NCI-H1930 (cell line): ENCODE data around the gene ZNF319.
A peak's percentile ranks its signal among the peaks of the same experiment; 100 is the strongest.
"Not testable (repeated sequence)": the region's sequence is repeated elsewhere in the genome, so short reads cannot be mapped to it uniquely, and the experiment has no call there.

Experiments used
- DNase-seq, 2 experiments: peaks; one replicate each; lab custom pipeline; 2025; lab: John Stamatoyannopoulos, UW

The ZNF319 gene

DNA sequence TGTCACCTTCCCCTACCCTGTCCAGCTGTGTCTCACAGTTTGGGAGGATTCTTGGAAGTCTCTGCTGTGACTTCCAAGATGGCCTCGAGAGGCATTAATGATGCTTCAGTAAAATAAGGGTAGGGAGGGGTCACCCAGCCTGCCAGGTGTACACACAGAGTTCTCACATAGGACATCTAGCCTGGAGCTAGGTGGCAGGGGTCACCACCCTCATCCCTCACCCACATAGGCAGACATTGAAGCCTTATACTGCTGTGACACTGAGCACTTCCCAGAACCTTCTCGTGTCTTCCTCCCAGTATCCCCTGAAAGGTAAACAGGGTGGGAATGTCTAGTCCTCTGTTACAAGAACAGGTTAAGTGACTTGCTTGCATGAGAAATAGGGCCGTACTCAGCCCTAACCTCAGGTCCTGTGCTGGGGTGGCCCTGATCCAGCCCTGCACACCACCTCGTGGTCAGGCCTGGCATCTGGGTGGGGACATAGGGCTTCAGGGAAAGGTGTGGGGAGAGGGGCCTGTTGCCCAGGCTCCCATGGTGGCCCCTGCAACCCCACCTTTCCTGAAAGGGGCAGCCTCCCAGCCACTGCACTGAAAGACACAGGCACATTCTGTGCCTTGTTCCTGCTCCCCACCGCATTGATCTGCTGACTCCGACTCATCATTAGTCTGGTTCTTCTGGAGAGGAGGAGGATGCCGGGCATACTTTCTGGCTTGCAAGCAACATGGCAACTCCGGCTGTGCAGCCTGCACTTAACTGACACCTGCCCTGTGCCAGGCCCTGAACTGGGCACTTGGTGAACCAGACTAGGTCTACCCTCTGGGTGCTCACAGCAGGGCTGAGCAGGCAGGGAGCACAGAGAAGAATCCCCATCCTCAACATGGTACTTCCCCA, 21.4 kb upstream of the ZNF319 start:
- DNase-seq: no peak

DNA sequence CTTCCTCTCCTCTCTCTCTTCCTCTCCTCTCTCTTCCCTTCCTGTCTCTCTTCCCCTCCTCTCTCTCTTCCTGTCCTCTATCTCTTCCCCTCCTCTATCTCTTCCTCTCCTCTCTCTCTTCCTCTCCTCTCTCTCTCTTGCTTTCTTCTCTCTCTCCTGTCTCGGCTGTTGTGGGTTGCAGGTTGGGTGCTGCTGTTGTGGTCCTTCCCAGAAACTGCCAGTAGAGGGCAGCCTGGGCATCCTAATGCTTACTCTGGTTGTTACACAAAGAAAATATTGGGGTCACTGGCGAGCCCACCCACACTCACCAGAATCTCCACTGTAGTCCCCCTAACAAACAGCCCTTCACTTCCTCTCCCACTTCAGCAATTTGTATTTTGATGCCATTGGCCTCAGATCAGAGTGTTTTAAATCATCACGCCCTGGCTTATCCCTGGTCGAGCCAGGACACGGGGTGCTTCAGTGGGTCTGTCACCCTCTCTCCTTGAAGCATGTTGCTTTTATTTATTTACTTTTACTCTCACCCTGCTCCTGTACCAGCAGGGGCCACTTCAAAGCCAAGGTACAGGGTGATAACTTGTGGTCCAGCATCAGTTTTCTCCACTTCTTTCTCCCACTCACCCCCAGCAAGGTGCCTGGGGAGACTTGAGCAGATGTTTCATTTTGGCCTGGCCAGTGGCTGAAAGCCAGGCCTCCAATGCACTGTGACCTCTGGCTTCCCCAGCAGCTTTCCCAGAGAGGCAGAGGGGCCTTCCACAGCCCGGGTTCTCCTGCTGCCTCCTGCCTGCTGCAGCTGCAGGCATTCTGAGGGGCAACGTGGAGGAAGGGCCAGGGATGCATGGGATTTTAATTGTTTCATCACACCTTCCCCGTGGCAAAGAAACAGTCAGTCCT, 20.4 kb upstream of the ZNF319 start:
- peak in 1 of 2 experiments; percentile 16 for DNase-seq

DNA sequence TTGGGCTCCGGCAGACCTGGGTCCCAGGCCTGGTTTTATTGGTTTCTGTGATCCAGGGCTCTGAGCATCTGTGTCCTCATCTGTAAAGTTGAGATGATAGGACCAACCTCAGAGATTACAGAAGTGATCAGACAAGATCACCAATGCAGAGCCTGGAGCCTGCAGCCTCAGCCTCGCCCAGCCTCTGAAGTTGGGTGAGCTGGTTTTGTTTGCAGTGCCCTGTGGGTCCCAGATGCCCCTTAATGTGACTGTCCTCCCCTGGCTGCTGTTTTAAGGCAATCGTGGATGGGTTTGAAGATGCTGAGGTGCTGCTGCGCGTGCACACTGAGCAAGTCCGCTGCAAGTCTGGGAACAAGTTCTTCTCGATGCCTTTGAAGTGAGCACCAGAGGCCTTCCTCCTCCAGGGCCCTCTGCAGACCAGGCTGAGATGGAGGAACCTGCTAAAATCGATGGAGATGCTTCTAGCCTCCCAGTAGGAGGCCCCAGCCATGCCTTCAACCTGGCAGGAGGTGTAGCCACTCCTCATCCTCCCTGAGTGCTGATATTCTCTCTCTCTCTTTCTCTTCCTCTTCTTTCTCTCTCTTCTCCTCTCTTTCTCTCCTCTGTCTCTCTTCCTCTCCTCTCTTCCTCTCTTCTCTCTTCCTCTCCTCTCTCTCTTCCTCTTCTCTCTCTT, 19.5 kb upstream of the ZNF319 start:
- no peak for DNase-seq

DNA sequence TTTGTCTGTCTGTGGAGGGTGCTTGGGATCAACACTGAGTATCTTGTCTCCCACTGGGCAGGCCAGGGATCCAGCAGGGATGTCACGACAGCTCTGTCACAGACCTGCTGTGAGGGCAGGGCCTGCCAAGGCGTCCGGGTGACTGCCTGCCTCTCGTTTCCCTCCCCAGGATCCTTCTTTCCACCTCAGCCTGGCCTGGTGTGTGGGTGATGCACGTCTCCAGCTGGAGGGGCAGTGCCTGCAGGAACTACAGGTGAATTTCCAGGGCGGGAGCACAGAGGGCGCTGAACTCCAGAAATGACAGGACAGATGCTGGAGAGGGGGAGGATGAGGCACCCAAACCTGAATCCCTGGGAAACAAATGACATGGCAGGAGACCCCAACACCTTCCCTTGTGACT, 18.3 kb upstream of the ZNF319 start:
- DNase-seq: no peak

DNA sequence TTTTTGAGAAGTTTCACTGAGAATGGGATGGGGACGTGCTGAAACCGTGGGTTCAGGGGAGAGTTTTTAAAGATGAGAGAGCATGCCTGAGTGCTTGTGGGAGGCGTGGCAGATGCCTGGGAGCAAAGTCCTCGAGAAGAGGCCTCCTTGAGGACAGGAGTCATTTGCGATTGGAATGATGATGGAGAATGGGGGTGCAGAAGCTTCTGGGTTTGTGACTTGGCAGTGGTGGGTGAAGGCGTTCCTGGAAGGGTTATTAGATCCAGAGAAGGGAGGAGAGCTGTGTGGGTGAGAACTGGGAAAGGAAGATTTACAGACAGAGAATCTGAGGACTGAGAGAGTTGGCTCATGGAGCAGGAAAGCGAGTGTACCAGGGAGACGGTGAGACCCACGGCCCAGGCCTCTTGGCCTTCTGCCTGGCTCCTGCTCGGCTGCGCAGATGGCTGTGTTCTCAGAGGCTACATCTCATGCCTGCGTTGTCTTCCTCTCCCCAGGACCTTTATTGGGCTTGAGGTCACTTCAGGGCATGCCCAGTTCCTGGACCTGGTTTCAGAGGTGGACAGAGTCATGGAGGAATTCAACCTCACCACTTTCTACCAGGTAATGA, 16.5 kb upstream of the ZNF319 start:
- no peak for DNase-seq

DNA sequence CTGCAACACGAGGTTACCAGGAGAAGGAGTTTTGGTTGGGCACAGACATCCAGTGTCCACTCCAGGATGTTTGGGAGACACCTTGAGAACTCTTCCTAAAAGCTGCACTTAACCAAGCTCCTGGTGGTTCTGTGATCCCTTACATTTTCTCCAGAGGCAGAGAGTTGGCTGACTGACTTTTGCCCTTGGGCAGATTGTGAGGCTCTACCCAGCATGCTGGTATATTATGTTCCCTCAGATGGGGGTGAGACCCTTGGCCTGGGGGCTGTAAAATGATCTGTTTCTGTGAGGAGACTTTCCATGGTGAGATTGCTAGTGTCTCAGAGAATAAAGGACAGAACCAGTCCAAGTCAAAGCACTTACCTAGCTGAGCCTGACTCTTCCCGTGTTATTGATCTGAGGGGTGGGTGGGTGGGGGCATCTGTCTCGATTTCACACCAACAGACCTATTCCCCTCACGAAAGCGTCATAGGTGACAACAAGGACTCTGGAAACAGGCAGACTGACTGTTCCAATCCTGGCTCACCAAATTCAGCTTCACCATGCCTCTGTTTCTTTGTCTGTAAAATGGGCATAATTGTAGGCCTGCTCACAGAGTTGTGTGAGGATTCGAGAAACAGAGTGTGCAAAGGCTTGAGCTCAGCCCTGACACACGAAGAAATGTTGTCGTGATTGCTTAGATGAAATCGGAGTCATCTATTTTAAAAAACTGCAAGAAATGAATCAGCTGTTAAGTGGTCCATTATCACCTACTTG, 12.9 kb upstream of the ZNF319 start:
- DNase-seq: no peak

DNA sequence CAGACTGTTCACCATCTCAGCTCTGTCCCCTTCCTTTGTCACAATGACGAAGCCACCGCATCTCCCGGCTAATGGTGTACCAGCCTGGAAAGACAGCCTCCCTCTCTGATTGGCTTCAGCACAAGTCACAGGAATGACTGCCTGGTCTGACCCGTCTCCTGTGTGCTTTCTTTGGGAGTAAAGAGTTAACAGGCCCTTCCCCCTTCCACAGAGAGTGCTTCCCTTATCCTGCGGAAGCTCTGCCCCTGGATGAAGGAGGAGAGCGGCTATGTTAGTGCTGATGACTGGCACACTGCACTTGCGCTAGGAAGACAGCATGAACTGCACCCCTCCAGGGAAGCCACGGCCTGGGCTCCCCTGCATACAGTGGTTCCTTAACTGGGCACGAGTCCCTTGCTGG, 12.0 kb upstream of the ZNF319 start:
- no peak for DNase-seq

DNA sequence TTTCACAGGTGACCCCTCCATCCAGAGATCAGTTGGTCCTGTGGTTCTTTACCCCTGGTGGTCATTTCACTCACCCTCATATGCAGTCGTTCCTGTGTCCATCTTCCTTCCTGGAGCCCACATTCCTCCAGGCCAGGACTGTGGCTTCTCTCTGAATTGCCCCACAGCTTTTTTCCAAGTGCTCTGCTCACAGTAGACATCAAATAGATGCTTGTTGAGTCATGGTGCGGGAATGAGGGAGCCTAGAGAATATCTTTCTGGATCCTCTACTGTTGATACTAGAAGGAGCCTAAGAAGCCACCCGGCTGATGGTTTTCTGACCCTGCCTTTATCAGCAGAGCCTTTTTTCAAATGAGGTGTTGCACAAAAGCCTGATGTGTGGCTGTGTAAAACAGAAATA, 11.2 kb upstream of the ZNF319 start:
- DNase-seq: no peak

DNA sequence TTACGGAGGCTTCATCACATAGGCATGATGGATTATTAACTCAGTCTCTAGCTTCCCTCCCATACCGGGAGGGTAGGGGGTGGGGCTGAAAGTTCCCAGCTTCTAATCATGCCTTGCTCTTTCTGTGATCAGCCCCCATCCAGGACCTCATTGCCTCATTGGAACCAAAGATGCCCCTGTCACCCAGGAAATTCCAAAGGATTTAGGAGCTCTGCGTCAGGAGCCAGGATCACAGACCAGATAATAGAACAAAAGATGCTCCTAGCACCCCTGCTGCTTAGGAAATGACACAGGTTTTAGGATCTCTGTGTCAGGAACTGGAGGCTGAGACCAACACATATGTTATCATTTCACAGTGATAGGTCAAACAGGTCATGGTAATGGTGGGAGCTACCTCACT, 10.4 kb upstream of the ZNF319 start:
- no peak for DNase-seq

DNA sequence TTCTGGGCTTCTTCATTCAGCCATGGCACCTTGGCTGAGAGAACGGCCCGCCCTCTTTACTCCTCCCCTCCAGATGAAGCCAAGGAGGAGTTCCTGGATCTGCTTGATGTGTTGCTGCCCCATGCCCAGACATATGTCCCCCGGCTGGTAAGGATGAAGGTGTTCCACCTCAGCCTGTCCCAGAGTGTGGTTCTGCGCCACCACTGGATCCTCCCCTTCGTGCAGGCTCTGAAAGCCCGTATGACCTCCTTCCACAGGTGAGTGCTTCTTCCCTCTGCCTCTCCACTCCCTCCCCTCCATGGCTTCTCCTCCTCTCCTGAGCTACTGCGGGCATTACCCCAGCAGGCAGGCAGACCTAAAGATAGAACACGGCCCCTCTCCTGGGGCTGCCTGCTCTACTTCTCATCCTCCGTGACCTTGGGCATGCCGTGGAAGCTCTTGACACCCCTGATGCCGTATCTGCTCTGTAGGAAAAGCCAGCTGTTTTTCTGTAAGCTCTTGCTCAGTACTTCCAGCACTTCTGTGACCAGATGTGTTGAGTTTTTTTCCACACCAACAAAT, 9.5 kb upstream of the ZNF319 start:
- no peak for DNase-seq

DNA sequence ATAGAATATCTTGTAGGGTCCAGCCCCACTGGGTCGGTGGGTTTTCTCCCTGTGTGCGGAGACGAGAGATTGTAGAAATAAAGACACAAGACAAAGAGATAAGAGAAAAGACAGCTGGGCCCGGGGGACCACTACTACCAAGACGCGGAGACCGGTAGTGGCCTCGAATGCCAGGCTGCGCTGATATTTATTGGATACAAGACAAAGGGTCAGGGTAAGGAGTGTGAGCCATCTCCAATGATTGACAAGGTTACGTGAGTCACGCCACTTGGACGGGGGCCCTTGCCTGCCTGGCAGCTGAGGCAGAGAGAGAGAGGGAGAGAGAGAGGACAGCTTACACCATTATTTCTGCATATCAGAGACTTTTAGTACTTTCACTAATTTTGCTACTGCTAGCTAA, 4.3 kb upstream of the ZNF319 start:
- DNase-seq: not testable (repeated sequence)

DNA sequence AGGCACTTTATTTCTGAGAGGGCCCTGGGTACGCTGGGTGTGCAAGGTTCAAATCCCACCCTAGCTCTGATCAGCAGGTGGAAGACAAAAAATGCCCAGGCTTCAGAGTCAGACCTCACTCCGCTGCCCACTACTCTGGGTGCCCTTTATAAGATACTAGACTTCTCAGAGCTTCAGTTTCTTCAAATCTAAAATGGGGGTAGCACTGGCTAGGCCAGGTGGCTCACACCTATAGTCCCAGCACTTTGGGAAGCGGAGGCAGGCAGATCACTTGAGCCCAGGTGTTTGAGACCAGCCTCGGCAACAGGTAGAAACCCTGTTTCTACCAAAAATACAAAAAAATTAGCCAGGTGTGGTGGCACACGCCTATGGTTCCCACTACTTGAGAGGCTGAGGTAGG, 2.5 kb upstream of the ZNF319 start:
- no peak for DNase-seq

DNA sequence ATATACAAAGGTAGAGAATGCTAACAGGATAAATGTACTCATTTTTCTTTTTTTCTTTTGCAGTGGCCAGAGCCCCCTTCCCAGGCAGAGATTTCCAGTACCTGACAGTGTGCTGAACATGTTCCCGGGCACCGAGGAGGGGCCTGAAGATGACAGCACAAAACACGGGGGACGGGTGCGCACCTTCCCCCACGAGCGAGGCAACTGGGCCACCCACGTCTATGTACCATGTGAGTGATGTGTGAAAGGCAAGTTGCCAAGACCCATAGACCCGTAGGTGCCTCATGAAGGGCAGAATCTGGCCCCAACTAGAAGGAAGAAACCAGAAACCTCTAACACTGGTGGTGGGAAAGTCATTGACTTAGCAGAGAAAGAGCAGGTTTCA, 1.9 kb upstream of the ZNF319 start:
- no peak for DNase-seq

DNA sequence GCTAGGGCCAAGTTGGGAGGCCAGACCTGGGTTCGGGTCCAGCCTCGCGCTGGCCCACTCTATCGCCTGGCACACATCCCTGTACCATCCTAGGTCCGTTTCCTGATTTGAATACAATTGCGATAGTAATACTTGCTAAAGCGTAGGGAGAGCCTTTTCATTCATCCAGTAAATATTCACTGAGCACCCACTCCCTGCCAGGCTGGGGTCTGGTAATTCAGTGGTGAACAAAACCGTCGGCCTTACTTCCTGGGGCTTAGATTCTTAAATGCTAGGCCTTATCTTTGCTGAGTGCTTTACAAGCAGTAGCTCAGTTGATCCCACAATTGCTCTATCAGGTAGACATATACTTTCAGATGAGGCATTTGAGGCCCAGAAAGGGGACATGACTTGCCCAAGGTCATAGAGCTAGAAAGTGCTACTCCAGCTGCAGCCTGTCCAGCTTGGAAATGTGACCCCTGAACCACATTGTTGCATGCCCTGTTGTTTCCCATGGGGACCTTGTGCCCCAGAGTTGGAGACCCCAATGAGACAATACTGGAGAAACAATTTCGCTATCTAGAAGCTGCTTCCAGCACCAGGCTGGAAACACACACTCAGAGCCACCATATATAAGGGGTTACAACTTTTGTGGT, 1.4 kb upstream of the ZNF319 start:
- DNase-seq: no peak

DNA sequence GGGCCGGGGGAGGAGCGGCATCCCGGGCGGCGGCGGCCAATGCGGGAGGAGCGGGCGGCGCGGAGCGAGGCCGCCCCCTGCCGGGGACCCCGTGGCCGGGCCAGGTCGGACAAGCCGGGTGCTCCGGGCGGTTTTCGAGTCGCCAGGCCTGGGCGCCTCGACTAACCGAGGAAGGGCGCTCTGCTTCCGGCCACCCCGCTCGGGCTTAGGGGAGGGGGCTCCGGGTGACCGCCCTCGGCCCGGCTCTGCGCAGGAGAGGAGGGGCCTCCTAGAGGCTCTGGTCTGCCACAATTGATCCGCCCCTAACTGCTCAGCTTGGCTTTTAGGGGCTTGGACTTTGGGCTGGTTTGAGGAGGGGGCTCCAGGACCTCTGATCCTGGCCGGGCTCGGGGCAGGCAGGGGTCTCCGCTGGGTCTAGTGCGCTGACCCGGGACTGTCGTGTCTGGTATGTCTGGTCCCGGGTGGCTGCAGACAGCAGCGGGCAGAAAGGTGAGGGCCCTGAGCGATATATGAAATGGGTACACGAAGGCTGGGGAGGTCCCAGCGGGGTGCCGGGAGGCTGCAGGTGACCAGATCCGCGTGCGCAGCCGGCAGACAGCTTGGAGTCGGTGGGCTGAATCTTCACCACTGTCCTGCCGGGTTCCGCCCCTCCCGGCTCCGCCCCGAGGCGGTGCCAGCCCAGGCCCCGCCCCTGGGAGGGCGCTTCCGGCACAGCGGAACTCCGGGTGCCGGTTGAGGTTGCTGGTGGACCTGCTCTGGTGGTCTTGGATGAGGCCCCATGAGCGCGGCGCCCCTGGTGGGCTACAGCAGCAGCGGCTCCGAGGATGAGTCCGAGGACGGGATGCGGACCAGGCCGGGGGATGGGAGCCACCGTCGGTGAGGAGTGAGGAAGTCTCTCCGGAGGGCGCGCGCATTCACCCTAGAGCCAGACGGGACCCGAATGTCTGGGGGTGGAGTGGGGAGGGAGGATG, 519 bp upstream of the ZNF319 start, which contains the start of gene USB1:
Gene USB1 (plus strand): TSS at position 702 of the 971 bp plus-strand sequence. CDS start 77 bp downstream, at position 779.
- peak; percentile 60 to 70 for DNase-seq

DNA sequence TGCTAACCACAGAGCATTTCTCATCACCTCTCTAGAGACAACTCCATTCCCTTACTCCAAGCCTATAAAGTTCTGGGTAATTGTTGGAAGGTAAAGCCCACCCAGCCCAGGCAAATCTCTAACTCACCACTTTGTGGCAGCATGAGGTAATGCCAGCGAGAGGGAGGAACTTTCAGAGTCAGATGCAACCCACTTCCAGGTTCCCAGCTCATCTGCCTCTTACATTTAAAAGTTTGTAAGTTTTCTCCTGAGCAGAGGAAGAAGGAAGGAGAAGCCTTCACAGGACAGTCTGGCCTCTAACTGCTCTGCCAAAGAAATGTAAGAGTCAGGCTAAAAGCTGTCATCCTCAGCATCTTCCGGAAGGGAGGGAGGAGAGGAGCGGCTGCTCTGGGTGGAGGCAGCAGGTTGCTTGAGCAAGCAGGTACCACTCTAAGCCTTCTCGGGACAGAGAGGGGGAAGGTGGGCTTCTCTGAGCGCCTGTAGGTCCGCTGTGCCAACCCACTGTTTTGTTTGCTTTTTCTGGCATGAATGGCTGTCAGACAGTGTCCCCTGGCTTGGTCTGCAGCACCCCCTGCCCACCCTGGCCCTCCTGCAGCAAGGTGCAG, 1.0 kb downstream of the ZNF319 start:
- no peak for DNase-seq

DNA sequence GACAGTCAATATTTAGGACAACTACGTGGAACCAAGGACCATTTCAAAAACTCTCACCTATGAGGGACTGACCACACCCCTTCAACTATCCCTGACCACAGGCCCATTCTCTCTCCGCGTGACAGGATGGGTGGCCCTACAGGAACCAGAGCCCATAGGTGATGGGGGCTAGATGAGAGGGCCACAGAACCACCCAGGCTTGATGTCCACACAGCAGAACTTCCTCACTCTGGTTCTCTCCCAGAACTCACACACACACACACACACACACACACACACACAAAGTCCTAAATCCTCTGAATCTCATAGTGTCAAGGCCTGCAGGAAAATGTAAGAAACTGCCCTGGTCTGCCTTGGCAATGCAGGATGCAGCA, 1.5 kb downstream of the ZNF319 start:
- no peak for DNase-seq

DNA sequence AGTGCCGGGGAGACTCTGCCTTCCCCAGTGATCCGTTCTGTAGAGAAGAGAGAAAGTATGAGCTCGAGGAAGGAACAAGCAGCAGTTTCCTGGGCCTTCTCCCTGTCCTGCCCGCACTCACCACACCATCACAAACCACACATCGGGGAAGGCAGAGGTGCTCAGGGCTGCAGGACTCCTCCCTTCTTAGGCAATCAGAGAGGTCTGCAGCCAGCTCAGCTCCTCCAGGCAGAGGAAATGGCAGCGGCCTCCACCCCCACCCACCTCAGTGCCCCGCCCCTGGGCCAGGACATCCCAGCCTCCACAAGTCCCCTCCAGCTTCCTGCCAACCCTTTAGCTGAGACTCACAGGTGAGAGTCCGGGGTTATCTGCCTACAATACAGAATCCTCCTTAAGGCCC, 2.0 kb downstream of the ZNF319 start:
- no peak for DNase-seq
